ENCODE measurements around the gene TMPRSS13. TPM values are rescaled to one million over a fixed set of nuclear protein-coding genes. Genes with fewer than 3 reads are reported as not detected.

The TMPRSS13 gene
- total and polyA plus RNA-seq, 2 donors from 2014 or later = 1.2 to 1.9 TPM

DNA sequence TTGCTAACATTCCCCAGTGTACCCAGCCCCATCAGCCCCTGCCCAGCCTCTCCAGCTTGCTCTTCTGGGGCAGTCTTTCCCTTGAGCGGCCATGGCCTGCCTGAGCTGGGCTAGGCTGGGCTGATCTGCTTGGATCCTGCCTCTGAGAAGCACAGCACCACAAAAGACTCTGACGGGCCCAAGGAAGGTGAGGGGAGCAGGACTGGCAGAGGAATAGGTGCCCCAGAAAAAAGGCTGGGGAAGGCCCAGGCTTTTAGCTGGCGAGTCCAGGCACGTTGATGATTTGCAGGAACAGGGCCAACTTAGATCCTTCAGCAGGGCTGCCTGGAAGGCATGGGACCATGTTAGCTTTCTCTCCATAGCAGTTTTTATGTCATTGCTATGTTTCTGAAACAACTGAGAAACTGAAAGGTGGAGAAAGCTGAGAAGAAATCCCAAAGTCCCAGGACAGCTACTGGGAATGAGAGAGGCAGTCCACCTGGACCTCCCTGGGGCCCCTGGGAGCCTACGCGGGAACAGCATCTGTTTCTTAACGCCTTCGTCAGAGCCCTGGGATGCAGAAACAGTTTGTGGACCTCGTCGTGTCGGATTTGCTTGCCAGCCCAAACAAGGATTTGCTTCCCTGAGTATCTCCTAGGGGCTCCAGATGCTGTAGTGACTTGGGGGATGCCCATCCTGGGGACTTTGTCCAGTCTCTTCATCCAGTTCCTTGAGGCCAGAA is 28.3 kb downstream of the TMPRSS13 start:
- Histone ChIP-seq H3K9me3 (ENCODE audit: control insufficient read depth in 2 of 3, insufficient read depth in 1 of 3, low read length in 3 of 3) (no peaks in the 10 kb centered on the region), H3K36me3 (ENCODE audit: control insufficient read depth in 2 of 3, insufficient read depth in 3 of 3, low read length in 3 of 3) (no peaks in the 10 kb centered on the region), H3K4me3 (ENCODE audit: low read length in 3 of 3) (no peak overlapping the region), H3K9ac (ENCODE audit: low read length in 3 of 3) (no peak overlapping the region), H3K27ac (ENCODE audit: low read depth in 2 of 2, low read length in 2 of 2) (no peak overlapping the region), H3K4me1 (ENCODE audit: control insufficient read depth in 2 of 3, insufficient read depth in 2 of 3, low read depth in 1 of 3, low read length in 3 of 3) (no peaks in the 10 kb centered on the region), H3K27me3 (ENCODE audit: control insufficient read depth, insufficient read depth, low read length) (no peaks in the 10 kb centered on the region)
- intact Hi-C loops (cut with DNase I) = no loop called here
- TF ChIP-seq, protein P1, sequence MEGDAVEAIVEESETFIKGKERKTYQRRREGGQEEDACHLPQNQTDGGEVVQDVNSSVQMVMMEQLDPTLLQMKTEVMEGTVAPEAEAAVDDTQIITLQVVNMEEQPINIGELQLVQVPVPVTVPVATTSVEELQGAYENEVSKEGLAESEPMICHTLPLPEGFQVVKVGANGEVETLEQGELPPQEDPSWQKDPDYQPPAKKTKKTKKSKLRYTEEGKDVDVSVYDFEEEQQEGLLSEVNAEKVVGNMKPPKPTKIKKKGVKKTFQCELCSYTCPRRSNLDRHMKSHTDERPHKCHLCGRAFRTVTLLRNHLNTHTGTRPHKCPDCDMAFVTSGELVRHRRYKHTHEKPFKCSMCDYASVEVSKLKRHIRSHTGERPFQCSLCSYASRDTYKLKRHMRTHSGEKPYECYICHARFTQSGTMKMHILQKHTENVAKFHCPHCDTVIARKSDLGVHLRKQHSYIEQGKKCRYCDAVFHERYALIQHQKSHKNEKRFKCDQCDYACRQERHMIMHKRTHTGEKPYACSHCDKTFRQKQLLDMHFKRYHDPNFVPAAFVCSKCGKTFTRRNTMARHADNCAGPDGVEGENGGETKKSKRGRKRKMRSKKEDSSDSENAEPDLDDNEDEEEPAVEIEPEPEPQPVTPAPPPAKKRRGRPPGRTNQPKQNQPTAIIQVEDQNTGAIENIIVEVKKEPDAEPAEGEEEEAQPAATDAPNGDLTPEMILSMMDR (IDR thresholded peaks at IDR 0.05; ENCODE audit: borderline replicate concordance, extremely low read depth, insufficient read depth) = no peak
- FAIRE-seq (no peak), DNase-seq (peak in 1 of 5 donors; percentile 16)

GRCh38 chr11:117900121-117900648 is 29.0 kb downstream of the TMPRSS13 start:
- Histone ChIP-seq H3K27ac (ENCODE audit: low read depth in 2 of 2, low read length in 2 of 2) (no peak overlapping the region), H3K4me1 (ENCODE audit: control insufficient read depth in 2 of 3, insufficient read depth in 2 of 3, low read depth in 1 of 3, low read length in 3 of 3) (no peaks in the 10 kb centered on the region), H3K9me3 (ENCODE audit: control insufficient read depth in 2 of 3, insufficient read depth in 1 of 3, low read length in 3 of 3) (no peaks in the 10 kb centered on the region), H3K27me3 (ENCODE audit: control insufficient read depth, insufficient read depth, low read length) (no peaks in the 10 kb centered on the region), H3K4me3 (ENCODE audit: low read length in 3 of 3) (no peak overlapping the region), H3K36me3 (ENCODE audit: control insufficient read depth in 2 of 3, insufficient read depth in 3 of 3, low read length in 3 of 3) (no peaks in the 10 kb centered on the region), H3K9ac (ENCODE audit: low read length in 3 of 3) (no peak overlapping the region)
- intact Hi-C loops (cut with DNase I) = no loop called here
- peak in 1 of 5 donors; percentile 20 for DNase-seq
- FAIRE-seq = no peak
- TF ChIP-seq, protein P1 (IDR thresholded peaks at IDR 0.05; ENCODE audit: borderline replicate concordance, extremely low read depth, insufficient read depth) = no peak

GRCh38 chr11:117898059-117898458 is 31.1 kb downstream of the TMPRSS13 start:
- intact Hi-C loops (cut with DNase I) = no loop called here
- FAIRE-seq (no peak), DNase-seq (peak in 1 of 5 donors; percentile 22)
- Histone ChIP-seq H3K9me3 (ENCODE audit: control insufficient read depth in 2 of 3, insufficient read depth in 1 of 3, low read length in 3 of 3) (no peaks in the 10 kb centered on the region), H3K4me3 (ENCODE audit: low read length in 3 of 3) (no peak overlapping the region), H3K4me1 (ENCODE audit: control insufficient read depth in 2 of 3, insufficient read depth in 2 of 3, low read depth in 1 of 3, low read length in 3 of 3) (no peaks in the 10 kb centered on the region), H3K27me3 (ENCODE audit: control insufficient read depth, insufficient read depth, low read length) (no peaks in the 10 kb centered on the region), H3K27ac (ENCODE audit: low read depth in 2 of 2, low read length in 2 of 2) (no peak overlapping the region), H3K9ac (ENCODE audit: low read length in 3 of 3) (no peak overlapping the region), H3K36me3 (ENCODE audit: control insufficient read depth in 2 of 3, insufficient read depth in 3 of 3, low read length in 3 of 3) (no peaks in the 10 kb centered on the region)
- TF ChIP-seq, protein P1 (IDR thresholded peaks at IDR 0.05; ENCODE audit: borderline replicate concordance, extremely low read depth, insufficient read depth) = no peak

All from kidney (tissue), 14 donors.